CD14-positive monocyte (primary cell): ENCODE measurements around the gene SMTNL1. TPM values are rescaled to one million over a fixed set of nuclear protein-coding genes. Genes with fewer than 3 reads are reported as not detected.

Experiments
- DNase-seq, 3 donors: peaks; one replicate each; pipeline ENCODE4 v3.0.0-alpha.2; 2011 to 2022
- H2AFZ ChIP-seq: 2 replicates; pipeline ENCODE4 v1.6.0; 2012; ENCODE audit warnings: mild to moderate bottlenecking, low read depth, low read length, inconsistent platforms; ENCODE audit not compliant: insufficient read depth, poor library complexity, severe bottlenecking
- H3K27ac ChIP-seq, 2 donors: 1 replicate in 1 of 2; 2 replicates in 1 of 2; pipeline ENCODE4 v1.5.1; 2012 to 2013; ENCODE audit warnings: low read length in 2 of 2, control low read depth in 1 of 2, inconsistent platforms in 1 of 2, low read depth in 1 of 2, mild to moderate bottlenecking in 1 of 2
- H3K27me3 ChIP-seq, 2 donors: one replicate each; pipeline versions ENCODE4 v1.6.0 to v1.6.1; 2011 to 2013; ENCODE audit warnings: low read length in 2 of 2; ENCODE audit not compliant: control insufficient read depth in 2 of 2, insufficient read depth in 2 of 2
- H3K36me3 ChIP-seq, 2 donors: replicated peaks in 1 of 2; 1 replicate in 1 of 2; 2 replicates in 1 of 2; pipeline versions ENCODE4 v1.5.1 to v1.6.1; 2012 to 2013; ENCODE audit warnings: low read length in 2 of 2, control low read depth in 1 of 2, inconsistent platforms in 1 of 2, mild to moderate bottlenecking in 1 of 2; ENCODE audit not compliant: insufficient read depth in 2 of 2, control insufficient read depth in 1 of 2
- H3K4me1 ChIP-seq, 2 donors: 1 replicate in 1 of 2; 2 replicates in 1 of 2; pipeline versions ENCODE4 v1.5.1 to v1.6.1; 2012 to 2013; ENCODE audit warnings: low read length in 2 of 2, control low read depth in 1 of 2, inconsistent platforms in 1 of 2, mild to moderate bottlenecking in 1 of 2, moderate library complexity in 1 of 2; ENCODE audit not compliant: insufficient read depth in 2 of 2, control insufficient read depth in 1 of 2
- H3K4me2 ChIP-seq: replicated peaks from 2 replicates; pipeline ENCODE3; 2012; ENCODE audit warnings: low read length, moderate library complexity, mild to moderate bottlenecking; ENCODE audit not compliant: poor library complexity, severe bottlenecking; ENCODE audit errors: extremely low read depth
- H3K4me3 ChIP-seq, 3 experiments: fragments of 200-600 bp in 1 of 3; sonication (generic) in 1 of 3; replicated peaks in 1 of 3; 1 replicate in 2 of 3; 2 replicates in 1 of 3; pipeline ENCODE4 v1.5.1; 2011 to 2013; ENCODE audit warnings: low read length in 3 of 3, mild to moderate bottlenecking in 3 of 3, control low read depth in 2 of 3, low read depth in 2 of 3, inconsistent platforms in 1 of 3, moderate library complexity in 1 of 3
- H3K79me2 ChIP-seq: 2 replicates; pipeline ENCODE4 v1.6.0; 2012; ENCODE audit warnings: mild to moderate bottlenecking, control low read depth, inconsistent platforms, low read length, moderate library complexity; ENCODE audit not compliant: insufficient read depth
- H3K9ac ChIP-seq: 2 replicates; pipeline ENCODE4 v1.6.0; 2017; ENCODE audit warnings: low read length, mild to moderate bottlenecking; ENCODE audit not compliant: insufficient read depth, poor library complexity, severe bottlenecking
- H3K9me3 ChIP-seq, 2 donors: replicated peaks in 1 of 2; 1 replicate in 1 of 2; 2 replicates in 1 of 2; pipeline versions ENCODE4 v1.5.1 to v1.6.1; 2012 to 2013; ENCODE audit warnings: low read length in 2 of 2, control low read depth in 1 of 2; ENCODE audit not compliant: control insufficient read depth in 1 of 2, insufficient read depth in 1 of 2
- H4K20me1 ChIP-seq: 2 replicates; pipeline ENCODE4 v1.6.0; 2012; ENCODE audit warnings: mild to moderate bottlenecking, low read length, control low read depth, moderate library complexity; ENCODE audit not compliant: insufficient read depth
- H3K27ac Mint-ChIP-seq, 7 donors: one replicate each; pipeline ENCODE4 v1.8.0; 2020; ENCODE audit warnings: mild to moderate bottlenecking in 7 of 7, mixed read lengths in 7 of 7, moderate library complexity in 6 of 7, inconsistent platforms in 2 of 7
- H3K27me3 Mint-ChIP-seq, 3 donors: one replicate each; pipeline ENCODE4 v1.8.0; 2021 to 2022; ENCODE audit warnings: low read depth in 3 of 3, mild to moderate bottlenecking in 3 of 3, mixed read lengths in 3 of 3, moderate library complexity in 3 of 3, inconsistent platforms in 1 of 3
- H3K36me3 Mint-ChIP-seq, 2 donors: one replicate each; pipeline ENCODE4 v1.8.0; 2020; ENCODE audit warnings: mixed read lengths in 2 of 2, inconsistent platforms in 1 of 2, mild to moderate bottlenecking in 1 of 2
- H3K4me1 Mint-ChIP-seq: one replicate; pipeline ENCODE4 v1.8.0; 2020; ENCODE audit warnings: mild to moderate bottlenecking, mixed read lengths
- H3K4me3 Mint-ChIP-seq, 2 donors: one replicate each; pipeline ENCODE4 v1.8.0; 2020; ENCODE audit warnings: mild to moderate bottlenecking in 2 of 2, mixed read lengths in 2 of 2, moderate library complexity in 1 of 2
- H3K9me3 Mint-ChIP-seq, 7 donors: one replicate each; pipeline ENCODE4 v1.8.0; 2020 to 2022; ENCODE audit warnings: mixed read lengths in 7 of 7, mild to moderate bottlenecking in 6 of 7, moderate library complexity in 6 of 7, inconsistent platforms in 2 of 7
- WGBS: methylation state at CpG from one replicate; pipeline ENCODE4 v1.1.5; 2013; ENCODE audit warnings: missing lambda C conversion rate; ENCODE audit not compliant: insufficient coverage; 5-methylcytosine and 5-hydroxymethylcytosine counted together
- intact Hi-C, 2 donors: fragments of 100-400 bp; cut with micrococcal nuclease; formaldehyde crosslinking; loops; one replicate each; pipeline versions ENCODE4 v1.15.0 to v1.15.1; 2023
- polyA plus RNA-seq, 3 donors: library from polyadenylated mRNA; depleted of rRNA in 1 of 3; unstranded in 2 of 3; stranded (reverse) in 1 of 3; fragments of 300-500 nt in 2 of 3; fragments of >200 nt in 1 of 3; fragmentation: Illumina TruSeq in 2 of 3; gene quantifications; 1 replicate in 2 of 3; 2 replicates in 1 of 3; pipeline ENCODE4 v1.2.3, GENCODE V29; 2012 to 2021
- TF ChIP-seq, protein P1 (sequence below): fragments of 200-600 bp; IDR thresholded peaks from one replicate; pipeline ENCODE4 v1.8.0; 2022; ENCODE audit warnings: antibody characterized with exemption, mild to moderate bottlenecking

The SMTNL1 gene
- polyA plus RNA-seq, 3 donors = not detected

GRCh38 chr11:57584341-57584740 lies 46.9 kb downstream of the SMTNL1 start:
- peaks cover 0 to 7% of the 10 kb centered on the region in 2 donors for H3K4me1 ChIP-seq
- Mint-ChIP-seq H3K9me3 (no peaks in the 10 kb centered on the region), H3K27me3 (peaks cover 1 to 5% (median 2%) of the 10 kb centered on the region in 3 donors), H3K27ac (no peak overlapping the region), H3K36me3 (no peaks in the 10 kb centered on the region), H3K4me3 (no peak overlapping the region), H3K4me1 (peaks cover 13% of the 10 kb centered on the region)
- H3K9me3 ChIP-seq = no peaks in the 10 kb centered on the region
- no peaks in the 10 kb centered on the region for H4K20me1 ChIP-seq
- H3K79me2 ChIP-seq = no peaks in the 10 kb centered on the region
- TF ChIP-seq, protein P1, sequence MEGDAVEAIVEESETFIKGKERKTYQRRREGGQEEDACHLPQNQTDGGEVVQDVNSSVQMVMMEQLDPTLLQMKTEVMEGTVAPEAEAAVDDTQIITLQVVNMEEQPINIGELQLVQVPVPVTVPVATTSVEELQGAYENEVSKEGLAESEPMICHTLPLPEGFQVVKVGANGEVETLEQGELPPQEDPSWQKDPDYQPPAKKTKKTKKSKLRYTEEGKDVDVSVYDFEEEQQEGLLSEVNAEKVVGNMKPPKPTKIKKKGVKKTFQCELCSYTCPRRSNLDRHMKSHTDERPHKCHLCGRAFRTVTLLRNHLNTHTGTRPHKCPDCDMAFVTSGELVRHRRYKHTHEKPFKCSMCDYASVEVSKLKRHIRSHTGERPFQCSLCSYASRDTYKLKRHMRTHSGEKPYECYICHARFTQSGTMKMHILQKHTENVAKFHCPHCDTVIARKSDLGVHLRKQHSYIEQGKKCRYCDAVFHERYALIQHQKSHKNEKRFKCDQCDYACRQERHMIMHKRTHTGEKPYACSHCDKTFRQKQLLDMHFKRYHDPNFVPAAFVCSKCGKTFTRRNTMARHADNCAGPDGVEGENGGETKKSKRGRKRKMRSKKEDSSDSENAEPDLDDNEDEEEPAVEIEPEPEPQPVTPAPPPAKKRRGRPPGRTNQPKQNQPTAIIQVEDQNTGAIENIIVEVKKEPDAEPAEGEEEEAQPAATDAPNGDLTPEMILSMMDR = no peak
- H3K4me2 ChIP-seq = no peak overlapping the region
- intact Hi-C loops = no loop called here
- H2AFZ ChIP-seq = no peak overlapping the region
- DNase-seq = no peak
- WGBS = 98% methylated on average over 8 of the region's 9 CpGs
- H3K4me3 ChIP-seq = no peak overlapping the region
- H3K27me3 ChIP-seq = no peaks in the 10 kb centered on the region
- H3K36me3 ChIP-seq = no peaks in the 10 kb centered on the region
- no peak overlapping the region for H3K27ac ChIP-seq
- no peak overlapping the region for H3K9ac ChIP-seq

DNA sequence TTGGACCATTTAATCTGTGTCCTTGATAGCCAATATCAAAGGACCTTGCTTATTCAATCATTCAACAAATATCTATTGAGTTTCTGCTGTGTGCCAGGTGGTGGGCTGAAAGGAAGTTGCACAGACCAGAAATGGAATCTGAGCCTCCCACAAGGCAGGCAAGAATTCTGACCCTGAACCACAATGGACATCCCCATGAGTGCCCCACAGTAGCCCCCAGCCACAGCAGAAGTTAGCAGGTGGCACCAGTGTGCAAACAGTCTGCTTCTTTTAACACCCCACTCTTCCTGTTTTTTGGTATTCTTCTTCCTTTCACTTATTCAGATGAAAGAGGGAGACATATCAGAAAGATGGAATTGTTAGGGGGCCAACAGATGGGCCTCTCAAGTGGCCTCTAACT lies 47.9 kb downstream of the SMTNL1 start:
- no peaks in the 10 kb centered on the region for H3K79me2 ChIP-seq
- H3K4me2 ChIP-seq = no peak overlapping the region
- no peak overlapping the region for H2AFZ ChIP-seq
- H3K4me3 Mint-ChIP-seq = no peak overlapping the region
- H3K27ac Mint-ChIP-seq = no peak overlapping the region
- TF ChIP-seq, protein P1 = no peak
- no peaks in the 10 kb centered on the region for H3K36me3 Mint-ChIP-seq
- H3K9me3 Mint-ChIP-seq = no peaks in the 10 kb centered on the region
- H3K36me3 ChIP-seq = no peaks in the 10 kb centered on the region
- peaks cover 13% of the 10 kb centered on the region for H3K4me1 Mint-ChIP-seq
- H4K20me1 ChIP-seq = no peaks in the 10 kb centered on the region
- H3K27ac ChIP-seq = no peak overlapping the region
- intact Hi-C loops = no loop called here
- H3K9ac ChIP-seq = no peak overlapping the region
- no peak for DNase-seq
- no peak overlapping the region for H3K4me3 ChIP-seq
- no peaks in the 10 kb centered on the region for H3K9me3 ChIP-seq
- peaks cover 0 to 7% of the 10 kb centered on the region in 2 donors for H3K4me1 ChIP-seq
- peaks cover 1 to 5% (median 5%) of the 10 kb centered on the region in 3 donors for H3K27me3 Mint-ChIP-seq
- H3K27me3 ChIP-seq = no peaks in the 10 kb centered on the region
